Hepatocyte (in vitro differentiated cells): ENCODE results near the gene SLAMF9.

Experiments
- CTCF ChIP-seq: fragments of 200-600 bp; sonication (generic); IDR thresholded peaks from 2 replicates; pipeline ENCODE4 v1.5.1; 2016; ENCODE audit warnings: antibody characterized with exemption, mild to moderate bottlenecking; ENCODE audit not compliant: poor library complexity
- EZH2phosphoT487 ChIP-seq: fragments of 200-600 bp; sonication (generic); IDR thresholded peaks from one replicate; pipeline ENCODE4 v1.6.1; 2018; ENCODE audit warnings: antibody characterized with exemption, mild to moderate bottlenecking, low read depth, moderate library complexity; ENCODE audit not compliant: unreplicated experiment, severe bottlenecking

GRCh38 chr1:159986093-159986492 lies 32.1 kb upstream of the SLAMF9 start:
- TF ChIP-seq CTCF (no peak), EZH2phosphoT487 (no peak)
